Thyroid gland (tissue), 4 donors: Measurements from ENCODE around the gene TBC1D8. TPM values are rescaled to one million over a fixed set of nuclear protein-coding genes. Genes with fewer than 3 reads are reported as not detected.

Source experiments
- DNase-seq, 2 donors: peaks; one replicate each; pipeline ENCODE4 v3.0.0-alpha.2; 2019
- H3K27ac ChIP-seq, 3 donors: fragments of 200-600 bp; sonication (generic); 1 replicate in 2 of 3; 2 replicates in 1 of 3; pipeline ENCODE4 v1.5.1; 2016 to 2019; ENCODE audit warnings: mild to moderate bottlenecking in 1 of 3, moderate library complexity in 1 of 3
- H3K27me3 ChIP-seq: fragments of 200-600 bp; sonication (generic); one replicate; pipeline ENCODE4 v1.5.1; 2019
- H3K36me3 ChIP-seq, 2 donors: fragments of 200-600 bp; sonication (generic); one replicate each; pipeline ENCODE4 v1.5.1; 2016 to 2019
- H3K4me1 ChIP-seq, 2 donors: fragments of 200-600 bp; sonication (generic); one replicate each; pipeline ENCODE4 v1.5.1; 2017 to 2019
- H3K4me3 ChIP-seq, 3 donors: fragments of 200-600 bp; sonication (generic); replicated peaks in 1 of 3; 1 replicate in 2 of 3; 2 replicates in 1 of 3; pipeline ENCODE4 v1.5.1; 2016; ENCODE audit warnings: mild to moderate bottlenecking in 1 of 3
- H3K9me3 ChIP-seq: fragments of 200-600 bp; sonication (generic); one replicate; pipeline ENCODE4 v1.5.1; 2017
- POLR2A ChIP-seq, 2 donors: fragments of 450-650 bp; IDR thresholded peaks; one replicate each; pipeline ENCODE4 v1.6.1; 2017; ENCODE audit warnings: antibody characterized with exemption in 2 of 2, mild to moderate bottlenecking in 2 of 2, moderate library complexity in 1 of 2
- WGBS, 2 donors: methylation state at CpG; one replicate each; pipeline ENCODE4 v1.1.5; 2017; 5-methylcytosine and 5-hydroxymethylcytosine counted together
- intact Hi-C: fragments of 100-400 bp; cut with DNase I; formaldehyde crosslinking; loops from one replicate; pipeline ENCODE4 v1.15.1; 2023
- total RNA-seq, 4 donors: library from RNA; depleted of rRNA; stranded (reverse); fragments of >200 nt; gene quantifications; one replicate each; pipeline ENCODE4 v1.2.3, GENCODE V29; 2016
- TF ChIP-seq, protein P1 (sequence below), 6 experiments: fragments of 200-600 bp in 3 of 6; fragments of 450-650 bp in 3 of 6; sonication (generic) in 3 of 6; IDR thresholded peaks; one replicate each; pipeline ENCODE4 v1.5.1; 2016 to 2019; ENCODE audit warnings: antibody characterized with exemption in 6 of 6, mild to moderate bottlenecking in 2 of 6, inconsistent platforms in 1 of 6, moderate library complexity in 1 of 6

TBC1D8 gene
- total RNA-seq, 4 donors from 2014 or later: 16.4 to 36.8 (median 27.1) TPM

DNA sequence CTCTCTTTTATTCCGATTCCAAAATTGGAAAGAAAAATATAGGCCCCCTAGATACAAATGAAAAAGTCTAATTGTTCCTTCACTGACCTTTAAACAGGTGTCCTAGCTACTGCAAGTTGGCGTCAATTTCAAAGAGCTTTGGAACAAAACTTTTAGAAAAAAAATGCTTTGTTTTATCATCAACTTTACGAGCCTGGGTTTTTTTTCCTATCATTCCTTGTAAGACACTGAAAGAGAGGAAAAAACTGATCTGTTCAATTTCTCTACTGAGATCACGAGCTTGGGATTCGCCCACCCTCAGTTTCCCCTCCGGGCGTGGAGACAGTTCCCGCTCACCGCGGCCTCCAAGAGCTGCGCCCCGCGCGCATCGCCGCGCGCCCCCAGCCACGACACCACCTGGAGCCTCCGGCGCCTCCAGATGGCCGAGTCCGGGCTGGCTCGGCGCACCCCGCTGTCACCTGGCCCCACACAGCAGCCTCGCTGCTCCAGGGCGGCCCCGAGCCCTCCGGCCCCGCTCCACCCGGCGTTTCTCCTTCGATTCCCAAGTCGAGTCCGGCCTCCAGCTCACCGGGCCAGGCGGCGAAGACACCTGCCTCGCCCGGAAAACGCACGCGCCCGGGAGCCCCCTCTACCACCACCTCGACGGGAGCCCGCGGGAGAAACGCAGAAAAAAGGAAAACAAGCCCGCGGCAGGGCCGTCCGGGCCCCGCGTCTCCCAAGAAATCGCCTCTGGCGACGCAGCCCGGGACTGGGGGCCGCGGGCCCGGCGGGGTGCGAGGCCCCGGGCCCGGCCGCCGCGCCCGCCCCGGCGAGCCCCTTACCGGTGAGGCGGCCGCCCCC lies 656 bp downstream of the TBC1D8 start:
- Histone ChIP-seq H3K4me1 (peaks cover 12 to 30% of the 10 kb centered on the region in 2 donors), H3K9me3 (no peaks in the 10 kb centered on the region), H3K4me3 (peak overlapping the region in 2 of 3 donors; percentile 35 to 75), H3K27ac (peak overlapping the region in 2 of 3 donors; percentile 62 to 83), H3K36me3 (no peaks in the 10 kb centered on the region), H3K27me3 (no peaks in the 10 kb centered on the region)
- no peak for TF ChIP-seq POLR2A (IDR thresholded peaks at IDR 0.05)
- TF ChIP-seq, protein P1, sequence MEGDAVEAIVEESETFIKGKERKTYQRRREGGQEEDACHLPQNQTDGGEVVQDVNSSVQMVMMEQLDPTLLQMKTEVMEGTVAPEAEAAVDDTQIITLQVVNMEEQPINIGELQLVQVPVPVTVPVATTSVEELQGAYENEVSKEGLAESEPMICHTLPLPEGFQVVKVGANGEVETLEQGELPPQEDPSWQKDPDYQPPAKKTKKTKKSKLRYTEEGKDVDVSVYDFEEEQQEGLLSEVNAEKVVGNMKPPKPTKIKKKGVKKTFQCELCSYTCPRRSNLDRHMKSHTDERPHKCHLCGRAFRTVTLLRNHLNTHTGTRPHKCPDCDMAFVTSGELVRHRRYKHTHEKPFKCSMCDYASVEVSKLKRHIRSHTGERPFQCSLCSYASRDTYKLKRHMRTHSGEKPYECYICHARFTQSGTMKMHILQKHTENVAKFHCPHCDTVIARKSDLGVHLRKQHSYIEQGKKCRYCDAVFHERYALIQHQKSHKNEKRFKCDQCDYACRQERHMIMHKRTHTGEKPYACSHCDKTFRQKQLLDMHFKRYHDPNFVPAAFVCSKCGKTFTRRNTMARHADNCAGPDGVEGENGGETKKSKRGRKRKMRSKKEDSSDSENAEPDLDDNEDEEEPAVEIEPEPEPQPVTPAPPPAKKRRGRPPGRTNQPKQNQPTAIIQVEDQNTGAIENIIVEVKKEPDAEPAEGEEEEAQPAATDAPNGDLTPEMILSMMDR (IDR thresholded peaks at IDR 0.05): no peak
- DNase-seq: peak; percentile 53 to 54
- intact Hi-C loops: loop anchor here (5.0 to 10.0 kb wide), 2 partner anchors 104 to 138 kb away; partner anchors contain the start of gene CNOT11
- WGBS, 2 donors: 5 to 6% methylated on average over 28 to 33 of the region's 76 CpGs

DNA sequence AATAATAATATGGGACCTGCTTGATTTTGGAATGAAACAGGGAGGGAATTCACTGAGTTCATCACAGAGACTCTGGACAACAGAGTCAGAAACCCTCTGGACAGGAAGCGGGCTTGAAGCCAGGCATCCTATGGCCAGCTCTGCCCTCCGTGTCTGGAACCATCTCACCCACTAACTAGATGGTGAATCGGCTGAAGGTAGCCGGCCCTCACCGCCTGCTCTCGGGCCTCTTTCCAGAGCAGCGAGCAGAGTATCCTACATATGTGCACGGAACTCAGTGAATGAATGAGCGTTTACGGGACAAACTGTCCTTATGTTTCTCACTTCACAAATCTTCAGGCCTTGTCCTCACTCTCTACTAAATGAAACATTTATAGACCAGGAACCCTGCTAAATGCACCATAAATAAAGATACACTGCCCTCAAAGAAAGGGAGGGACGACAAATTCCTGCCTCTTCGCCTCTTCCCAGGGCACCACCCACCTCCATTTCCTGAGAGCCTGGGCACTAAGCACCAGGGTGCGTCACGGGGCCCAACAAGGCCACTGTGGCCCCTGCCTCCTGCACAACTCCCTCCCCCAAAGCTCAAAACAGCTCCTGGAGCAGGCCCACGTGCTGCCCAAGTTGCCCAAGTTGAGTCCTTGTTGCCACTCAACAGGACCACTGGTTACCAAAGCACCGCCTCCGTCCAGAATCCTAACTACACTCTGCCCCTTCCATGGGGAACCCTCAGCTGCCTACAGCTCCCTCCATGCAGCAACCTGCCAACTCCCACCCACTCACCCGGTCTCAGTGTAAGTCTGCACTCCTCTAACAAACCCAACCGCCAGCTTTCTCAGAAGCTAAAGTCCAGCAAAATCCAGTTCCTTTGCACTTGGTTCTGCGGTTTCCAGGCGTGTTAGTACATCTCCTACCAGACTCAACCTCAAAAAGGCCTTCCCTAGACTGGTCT lies 1.7 kb downstream of the TBC1D8 start:
- H3K27ac ChIP-seq: peak overlapping the region in 2 of 3 donors; percentile 62 to 83
- no peak for DNase-seq
- intact Hi-C loops: loop anchor here (5.0 to 10.0 kb wide), 2 partner anchors 105 to 137 kb away; partner anchors contain the start of gene CNOT11
- H3K4me3 ChIP-seq: peak overlapping the region in 1 of 3 donors; percentile 75
- 78 to 89% methylated on average over 21 of the region's 21 CpGs for WGBS, 2 donors
- no peak for TF ChIP-seq POLR2A (IDR thresholded peaks at IDR 0.05)
- TF ChIP-seq, protein P1 (IDR thresholded peaks at IDR 0.05): no peak
- no peaks in the 10 kb centered on the region for H3K9me3 ChIP-seq
- no peaks in the 10 kb centered on the region for H3K36me3 ChIP-seq
- no peaks in the 10 kb centered on the region for H3K27me3 ChIP-seq
- H3K4me1 ChIP-seq: peaks cover 9 to 25% of the 10 kb centered on the region in 2 donors

DNA sequence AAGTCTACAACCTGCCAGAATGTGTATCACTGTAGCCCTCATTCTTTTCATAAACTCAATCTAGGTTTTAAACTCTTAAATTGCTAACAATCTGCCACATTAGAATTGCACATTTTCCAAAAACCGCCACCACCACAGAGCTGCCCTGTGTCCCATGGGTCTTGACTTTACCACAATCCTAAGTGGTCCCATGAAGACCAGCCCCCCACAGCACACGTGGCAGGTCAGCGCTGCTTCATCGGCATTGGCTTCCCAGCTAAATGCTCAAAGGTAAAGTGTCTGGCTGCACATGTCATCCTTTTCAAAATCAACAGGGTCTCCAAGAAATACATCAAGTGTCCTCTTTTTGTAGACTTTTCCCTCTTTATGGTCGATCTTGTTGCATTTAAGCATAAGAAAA lies 2.4 kb downstream of the TBC1D8 start:
- Histone ChIP-seq H3K4me1 (peaks cover 9 to 21% of the 10 kb centered on the region in 2 donors), H3K27ac (peak overlapping the region in 1 of 3 donors; percentile 83), H3K27me3 (no peaks in the 10 kb centered on the region), H3K36me3 (no peaks in the 10 kb centered on the region), H3K9me3 (no peaks in the 10 kb centered on the region), H3K4me3 (no peak overlapping the region)
- DNase-seq: no peak
- intact Hi-C loops: no loop called here
- TF ChIP-seq, protein P1 (IDR thresholded peaks at IDR 0.05): no peak
- no peak for TF ChIP-seq POLR2A (IDR thresholded peaks at IDR 0.05)
- 91 to 92% methylated on average over 5 of the region's 5 CpGs for WGBS, 2 donors

DNA sequence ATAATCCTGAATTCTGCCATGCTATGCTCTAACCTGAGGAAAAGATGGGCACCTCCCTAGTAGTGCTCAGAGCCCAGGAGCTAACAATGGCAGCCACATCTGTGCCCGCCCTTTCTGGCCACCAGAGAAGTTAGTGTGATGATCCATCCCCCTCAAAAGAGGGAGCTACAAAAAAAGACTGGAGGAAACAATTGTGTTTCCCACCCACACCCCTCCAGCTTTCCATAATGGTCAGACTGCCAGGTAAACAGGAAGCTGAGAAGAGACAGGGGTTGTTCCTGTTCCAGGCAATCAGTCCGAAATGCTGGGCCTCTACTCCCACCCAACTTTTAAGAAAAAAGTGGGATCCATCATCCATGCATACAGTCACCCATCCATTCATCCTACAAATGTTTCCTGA lies 3.2 kb downstream of the TBC1D8 start:
- no peak overlapping the region for H3K4me3 ChIP-seq
- H3K27ac ChIP-seq: no peak overlapping the region
- 86 to 90% methylated on average over 2 of the region's 2 CpGs for WGBS, 2 donors
- DNase-seq: no peak
- intact Hi-C loops: no loop called here
- H3K36me3 ChIP-seq: no peaks in the 10 kb centered on the region
- H3K4me1 ChIP-seq: peaks cover 9 to 20% of the 10 kb centered on the region in 2 donors
- no peaks in the 10 kb centered on the region for H3K9me3 ChIP-seq
- TF ChIP-seq POLR2A (IDR thresholded peaks at IDR 0.05): no peak
- TF ChIP-seq, protein P1 (IDR thresholded peaks at IDR 0.05): no peak
- H3K27me3 ChIP-seq: no peaks in the 10 kb centered on the region
